T47D (cell line): Measurements from ENCODE around the gene ERFL.
"Not testable (repeated sequence)": the region's sequence is repeated elsewhere in the genome, so short reads cannot be mapped to it uniquely, and the experiment has no call there.

Experiments
- DNase-seq, 2 experiments: peaks; one replicate each; pipeline versions ENCODE4 v3.0.0 to v3.0.0-alpha.2; 2011 to 2012; ENCODE audit warnings: low read depth in 1 of 2, low spot score in 1 of 2
- JUND ChIP-seq: IDR thresholded peaks from 2 replicates; pipeline ENCODE4 v1.6.1; 2012; ENCODE audit warnings: low read depth
- in situ Hi-C: cut with HindIII; loops from 2 replicates; pipeline ENCODE4 v1.10.0; 2016; ENCODE audit warnings: low sequenced_read_pairs, low pct_unique_long_range_greater_than_20kb

Gene ERFL

GRCh38 chr19:41876847-41877832 is 51.1 kb downstream of the ERFL start, which contains the start of gene CD79A:
TSS of gene CD79A (plus strand) at chr19:41877279. CDS start at chr19:41877305, 26 bp downstream.
- in situ Hi-C loops = no loop called here
- DNase-seq = no peak
- TF ChIP-seq JUND = no peak

GRCh38 chr19:41875973-41876372 is 52.3 kb downstream of the ERFL start:
- DNase-seq, in situ Hi-C loops: not testable (repeated sequence)

- TF ChIP-seq JUND = no peak
- peak; percentile 61 to 87 for DNase-seq
- in situ Hi-C loops = no loop called here
Measured at GRCh38 chr19:41872775-41873647, 55.2 kb downstream of the ERFL start.

DNA sequence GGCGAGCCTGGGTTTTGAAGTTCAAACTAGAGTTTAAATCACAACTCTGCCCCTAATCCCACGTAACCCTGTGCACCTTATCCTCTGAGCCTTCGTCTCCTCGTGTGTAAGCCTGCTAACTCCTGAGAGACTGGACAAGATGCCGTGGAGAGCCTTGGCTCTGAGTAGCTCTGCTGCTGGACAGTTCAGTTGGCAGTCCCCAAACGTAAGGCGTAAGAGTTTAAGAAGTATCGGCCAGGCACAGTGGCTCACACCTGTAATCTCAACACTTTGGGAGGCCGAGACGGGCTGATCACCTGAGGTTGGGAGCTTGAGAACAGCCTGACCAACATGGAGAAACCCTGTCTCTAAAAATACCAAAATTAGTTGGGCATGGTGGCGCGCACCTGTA is 55.9 kb downstream of the ERFL start:
- TF ChIP-seq JUND = no peak
- in situ Hi-C loops = no loop called here
- no peak for DNase-seq

DNA sequence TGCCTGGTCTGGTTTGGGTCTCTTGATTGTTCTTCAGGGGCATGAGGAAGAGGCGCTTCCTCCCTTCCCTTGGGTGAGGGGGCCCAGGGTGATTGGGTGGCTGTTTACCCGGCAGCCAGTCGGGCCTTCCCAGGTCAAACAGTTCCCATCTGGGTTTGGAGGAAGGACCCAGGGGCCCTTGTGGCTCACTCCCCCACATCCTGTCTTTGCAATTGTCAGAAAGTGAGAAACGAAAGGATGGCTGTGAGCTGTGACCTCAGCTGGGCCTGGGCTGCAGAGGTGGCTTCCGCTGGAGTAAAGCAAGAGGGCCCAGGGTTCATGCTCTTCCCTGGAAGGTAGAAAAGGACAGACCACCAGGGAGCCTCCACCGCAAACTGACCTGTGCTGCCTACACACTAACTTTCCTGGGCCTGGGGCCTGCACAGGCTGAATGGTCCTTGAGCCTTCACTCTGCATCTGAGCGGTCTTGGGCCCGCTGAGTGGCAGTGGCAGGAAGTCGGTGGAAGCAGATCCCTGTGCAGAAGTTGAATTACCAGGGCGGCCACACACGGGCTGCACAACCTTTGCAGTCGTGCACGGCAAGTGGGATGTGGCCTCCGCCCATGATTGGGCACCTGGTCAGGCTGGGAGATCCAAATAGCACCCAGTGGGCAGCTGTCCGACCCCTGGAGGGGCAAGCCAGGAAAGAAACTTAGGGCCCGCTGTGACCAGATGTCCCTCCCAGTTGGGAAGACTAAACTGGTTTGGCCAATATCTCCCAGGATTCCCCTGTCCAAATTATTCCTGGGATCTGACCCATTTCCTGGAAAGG is 56.5 kb downstream of the ERFL start:
- no peak for TF ChIP-seq JUND
- no peak for DNase-seq
- in situ Hi-C loops = no loop called here

DNA sequence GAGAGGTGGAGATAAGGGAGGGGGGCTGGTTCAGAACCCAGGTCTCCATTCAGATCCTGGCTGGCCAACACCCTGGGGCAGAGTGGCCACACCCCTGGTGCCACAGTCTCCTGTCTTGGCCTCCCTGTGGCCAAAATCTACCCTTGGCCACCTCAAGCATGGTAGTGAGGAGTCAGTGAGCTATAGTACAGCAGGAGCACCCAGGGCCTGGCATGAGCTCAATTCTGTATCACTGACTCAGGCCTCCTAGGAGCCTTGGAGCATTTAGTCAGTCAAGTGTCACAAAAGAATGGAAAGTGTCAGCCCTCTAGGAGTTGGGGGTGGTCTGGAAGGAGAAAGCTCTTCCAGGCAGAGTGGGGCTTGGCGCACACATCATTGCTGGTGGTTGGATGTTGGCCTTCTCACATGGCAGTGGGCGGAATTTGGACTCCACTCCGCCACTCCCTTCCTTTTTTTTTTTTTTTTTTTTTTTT is 57.8 kb downstream of the ERFL start:
- DNase-seq = no peak
- in situ Hi-C loops = no loop called here
- no peak for TF ChIP-seq JUND

DNA sequence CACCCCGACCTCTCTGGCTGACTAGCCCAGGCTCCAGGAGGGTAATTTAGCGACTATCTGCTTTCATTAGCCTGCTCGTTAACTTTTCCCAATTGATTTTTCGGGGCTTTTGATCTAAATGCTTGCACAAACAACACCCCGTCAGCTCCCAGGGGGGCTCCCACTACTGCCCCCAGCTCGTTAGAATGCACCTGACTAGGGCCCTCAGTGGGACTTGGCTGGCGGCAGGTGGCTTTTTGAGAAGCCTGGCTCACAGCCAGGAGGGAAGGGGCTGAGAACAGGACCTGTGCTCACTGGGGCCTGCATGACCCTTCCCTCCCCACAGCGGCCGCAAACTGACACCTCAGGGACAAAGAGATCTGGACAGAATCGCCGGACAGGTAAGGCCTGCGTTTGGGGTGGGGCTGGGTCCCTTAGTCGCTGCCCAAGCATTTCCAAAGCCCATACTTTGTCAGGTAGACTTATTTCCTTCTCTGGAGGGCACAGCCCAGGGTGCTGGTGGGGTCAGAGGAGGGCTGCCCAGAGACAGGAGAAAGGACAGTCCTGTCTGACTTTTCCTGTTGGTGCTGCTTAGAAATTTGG is 58.8 kb downstream of the ERFL start:
- TF ChIP-seq JUND = no peak
- in situ Hi-C loops = no loop called here

GRCh38 chr19:41868989-41869300 is 59.3 kb downstream of the ERFL start:
- in situ Hi-C loops = no loop called here
- no peak for TF ChIP-seq JUND
- DNase-seq = no peak

More for the DNA sequence above, 58.8 kb downstream of the ERFL start:
- no peak for DNase-seq

DNA sequence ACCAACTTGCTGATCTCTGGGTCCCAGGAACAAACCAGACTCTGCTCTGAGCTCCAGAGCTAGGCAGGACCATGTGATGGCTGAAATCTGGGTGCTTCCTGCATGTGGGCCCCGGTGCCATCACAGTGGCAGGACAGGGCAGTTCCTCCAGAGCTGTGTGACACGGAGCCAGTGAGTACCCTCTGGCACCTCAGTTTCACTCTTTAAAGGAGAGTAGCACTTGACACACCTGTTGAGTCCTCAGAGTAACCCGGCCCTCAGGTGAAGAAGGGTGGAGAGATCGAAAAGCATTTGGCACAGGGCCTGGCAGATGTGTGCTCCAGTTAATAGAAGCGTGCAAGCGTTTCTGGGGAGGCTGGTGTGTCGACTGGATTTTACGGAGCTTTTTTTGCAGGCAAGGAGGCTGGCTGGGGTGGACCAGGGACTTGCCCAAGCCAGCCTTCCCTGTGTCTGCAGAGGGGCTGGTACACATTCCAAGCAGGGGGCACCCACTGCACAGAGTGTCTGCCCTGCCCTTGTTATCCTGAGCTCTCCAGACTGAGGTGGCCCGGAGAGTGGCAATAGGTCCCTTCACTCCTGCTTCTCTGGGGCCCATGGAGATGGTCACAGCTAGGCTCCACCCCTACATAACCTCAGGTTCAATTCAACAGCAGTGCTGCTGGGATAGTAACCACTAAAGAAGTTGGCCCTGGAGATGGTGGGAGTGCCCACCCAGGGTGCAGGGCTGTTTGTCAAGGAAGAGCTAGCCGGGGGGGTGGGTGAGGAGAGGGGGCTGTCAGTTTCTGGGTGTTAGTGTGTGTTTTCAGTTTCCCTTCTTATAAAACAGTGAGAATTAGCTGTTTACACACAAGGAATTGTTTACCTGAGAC is 59.9 kb downstream of the ERFL start:
- no peak for TF ChIP-seq JUND
- in situ Hi-C loops = no loop called here
- DNase-seq = no peak

- TF ChIP-seq JUND = no peak
- in situ Hi-C loops = no loop called here
- DNase-seq = no peak
Measured at GRCh38 chr19:41866284-41866683, 62.0 kb downstream of the ERFL start.

- no peak for TF ChIP-seq JUND
- in situ Hi-C loops = no loop called here
Measured at GRCh38 chr19:41864374-41864773, 63.9 kb downstream of the ERFL start.

More at GRCh38 chr19:41864374-41864773, 63.9 kb downstream of the ERFL start:
- no peak for DNase-seq
